ENCODE results near the gene UBXN6.

DNA sequence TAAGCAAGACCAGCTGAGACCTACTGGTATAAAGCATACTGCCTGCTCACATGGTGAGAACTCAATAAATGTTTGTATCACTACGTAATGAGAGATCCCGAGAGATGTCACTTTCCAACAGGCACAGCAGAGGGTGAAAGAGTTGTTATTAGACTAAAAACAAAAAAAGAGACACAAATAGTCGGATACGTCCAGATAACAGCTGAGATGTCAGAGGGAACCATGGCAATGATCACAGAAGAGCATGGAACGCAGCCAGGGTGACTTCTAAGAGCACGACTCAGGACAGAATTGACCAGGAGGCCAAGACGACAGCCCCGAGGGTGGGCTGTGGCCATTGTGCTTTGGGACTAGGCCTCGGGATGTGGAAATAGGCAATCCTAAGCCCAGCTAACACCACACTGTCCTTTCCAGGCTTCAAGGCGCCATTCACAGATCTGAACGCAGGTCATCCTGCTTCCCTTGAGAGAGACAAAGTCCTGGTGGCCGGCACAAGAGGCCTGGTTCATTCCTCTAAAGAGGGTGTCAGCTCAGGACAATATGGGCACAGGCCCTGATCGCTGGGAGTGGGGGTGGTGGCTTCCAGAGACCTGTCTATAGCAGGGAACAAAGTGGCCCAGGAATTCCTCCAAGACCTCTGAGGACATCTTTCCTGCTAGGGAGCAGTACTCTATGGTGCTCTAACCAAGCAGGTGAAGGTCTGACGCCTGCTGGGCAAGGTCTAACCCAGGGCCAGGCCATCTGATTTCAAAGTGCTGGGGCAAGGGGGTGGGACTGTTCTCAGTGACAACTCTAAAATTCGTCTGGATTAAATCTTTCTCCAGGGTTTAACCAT is 60.4 kb downstream of the UBXN6 start:
- TF ChIP-seq, protein P1, sequence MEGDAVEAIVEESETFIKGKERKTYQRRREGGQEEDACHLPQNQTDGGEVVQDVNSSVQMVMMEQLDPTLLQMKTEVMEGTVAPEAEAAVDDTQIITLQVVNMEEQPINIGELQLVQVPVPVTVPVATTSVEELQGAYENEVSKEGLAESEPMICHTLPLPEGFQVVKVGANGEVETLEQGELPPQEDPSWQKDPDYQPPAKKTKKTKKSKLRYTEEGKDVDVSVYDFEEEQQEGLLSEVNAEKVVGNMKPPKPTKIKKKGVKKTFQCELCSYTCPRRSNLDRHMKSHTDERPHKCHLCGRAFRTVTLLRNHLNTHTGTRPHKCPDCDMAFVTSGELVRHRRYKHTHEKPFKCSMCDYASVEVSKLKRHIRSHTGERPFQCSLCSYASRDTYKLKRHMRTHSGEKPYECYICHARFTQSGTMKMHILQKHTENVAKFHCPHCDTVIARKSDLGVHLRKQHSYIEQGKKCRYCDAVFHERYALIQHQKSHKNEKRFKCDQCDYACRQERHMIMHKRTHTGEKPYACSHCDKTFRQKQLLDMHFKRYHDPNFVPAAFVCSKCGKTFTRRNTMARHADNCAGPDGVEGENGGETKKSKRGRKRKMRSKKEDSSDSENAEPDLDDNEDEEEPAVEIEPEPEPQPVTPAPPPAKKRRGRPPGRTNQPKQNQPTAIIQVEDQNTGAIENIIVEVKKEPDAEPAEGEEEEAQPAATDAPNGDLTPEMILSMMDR (IDR thresholded peaks at IDR 0.05 in 4 of 5, conservative IDR thresholded peaks at IDR 0.05 in 1 of 5), result no peak
- no peak for TF ChIP-seq POLR2A (IDR thresholded peaks at IDR 0.05)

All from gastrocnemius medialis (tissue), 4 donors.